ENCODE data around the gene PRKCD.

DNA sequence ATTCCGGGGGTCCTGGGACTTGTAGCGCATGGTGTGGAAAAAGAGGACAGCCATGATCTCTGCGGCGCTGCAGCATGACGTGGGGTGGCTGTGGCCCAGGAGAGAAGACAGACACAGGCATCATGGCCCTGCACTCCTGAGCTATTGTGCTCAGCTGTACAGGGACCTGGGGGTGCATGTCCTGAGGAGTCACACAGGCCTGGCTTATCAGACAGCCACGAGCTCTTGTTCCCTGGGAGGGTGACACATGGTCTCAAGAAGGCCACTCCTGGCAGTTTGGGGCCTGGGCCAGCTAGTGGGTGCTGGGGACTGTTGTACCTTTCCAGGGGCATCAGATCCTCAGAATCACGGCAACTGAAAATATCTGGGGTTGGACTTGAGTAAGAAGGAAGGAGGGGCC lies 81.1 kb downstream of the PRKCD start:
- no peak for TF ChIP-seq POLR2A (IDR thresholded peaks at IDR 0.05; ENCODE audit: extremely low read depth, insufficient read length)
- TF ChIP-seq, protein P1, sequence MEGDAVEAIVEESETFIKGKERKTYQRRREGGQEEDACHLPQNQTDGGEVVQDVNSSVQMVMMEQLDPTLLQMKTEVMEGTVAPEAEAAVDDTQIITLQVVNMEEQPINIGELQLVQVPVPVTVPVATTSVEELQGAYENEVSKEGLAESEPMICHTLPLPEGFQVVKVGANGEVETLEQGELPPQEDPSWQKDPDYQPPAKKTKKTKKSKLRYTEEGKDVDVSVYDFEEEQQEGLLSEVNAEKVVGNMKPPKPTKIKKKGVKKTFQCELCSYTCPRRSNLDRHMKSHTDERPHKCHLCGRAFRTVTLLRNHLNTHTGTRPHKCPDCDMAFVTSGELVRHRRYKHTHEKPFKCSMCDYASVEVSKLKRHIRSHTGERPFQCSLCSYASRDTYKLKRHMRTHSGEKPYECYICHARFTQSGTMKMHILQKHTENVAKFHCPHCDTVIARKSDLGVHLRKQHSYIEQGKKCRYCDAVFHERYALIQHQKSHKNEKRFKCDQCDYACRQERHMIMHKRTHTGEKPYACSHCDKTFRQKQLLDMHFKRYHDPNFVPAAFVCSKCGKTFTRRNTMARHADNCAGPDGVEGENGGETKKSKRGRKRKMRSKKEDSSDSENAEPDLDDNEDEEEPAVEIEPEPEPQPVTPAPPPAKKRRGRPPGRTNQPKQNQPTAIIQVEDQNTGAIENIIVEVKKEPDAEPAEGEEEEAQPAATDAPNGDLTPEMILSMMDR (IDR thresholded peaks at IDR 0.05; ENCODE audit: low read depth, low read length): no peak
- TF ChIP-seq, protein P2, sequence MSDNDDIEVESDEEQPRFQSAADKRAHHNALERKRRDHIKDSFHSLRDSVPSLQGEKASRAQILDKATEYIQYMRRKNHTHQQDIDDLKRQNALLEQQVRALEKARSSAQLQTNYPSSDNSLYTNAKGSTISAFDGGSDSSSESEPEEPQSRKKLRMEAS (IDR thresholded peaks at IDR 0.05; ENCODE audit: low read depth, low read length): no peak

All from NB4 (cell line).